DMS53 treated with DMSO at 0.1 percent for 48 hours (cell line): ENCODE results near the gene EIF3M.
"Not testable (repeated sequence)": the region's sequence is repeated elsewhere in the genome, so short reads cannot be mapped to it uniquely, and the experiment has no call there.

Source experiments
- DNase-seq: peaks from one replicate; lab custom pipeline; 2025; ENCODE audit not compliant: unreplicated experiment; lab: John Stamatoyannopoulos, UW

The EIF3M gene

GRCh38 chr11:32596114-32596513 is 12.5 kb downstream of the EIF3M start:
- not testable (repeated sequence) for DNase-seq

GRCh38 chr11:32597921-32598320 is 14.3 kb downstream of the EIF3M start:
- no peak for DNase-seq

GRCh38 chr11:32602657-32603415 is 19.2 kb downstream of the EIF3M start:
- DNase-seq = no peak

GRCh38 chr11:32606220-32606619 is 22.6 kb downstream of the EIF3M start:
- no peak for DNase-seq

GRCh38 chr11:32608826-32609225 is 25.2 kb downstream of the EIF3M start:
- not testable (repeated sequence) for DNase-seq

GRCh38 chr11:32610797-32611352 is 27.2 kb downstream of the EIF3M start:
- DNase-seq = no peak

DNA sequence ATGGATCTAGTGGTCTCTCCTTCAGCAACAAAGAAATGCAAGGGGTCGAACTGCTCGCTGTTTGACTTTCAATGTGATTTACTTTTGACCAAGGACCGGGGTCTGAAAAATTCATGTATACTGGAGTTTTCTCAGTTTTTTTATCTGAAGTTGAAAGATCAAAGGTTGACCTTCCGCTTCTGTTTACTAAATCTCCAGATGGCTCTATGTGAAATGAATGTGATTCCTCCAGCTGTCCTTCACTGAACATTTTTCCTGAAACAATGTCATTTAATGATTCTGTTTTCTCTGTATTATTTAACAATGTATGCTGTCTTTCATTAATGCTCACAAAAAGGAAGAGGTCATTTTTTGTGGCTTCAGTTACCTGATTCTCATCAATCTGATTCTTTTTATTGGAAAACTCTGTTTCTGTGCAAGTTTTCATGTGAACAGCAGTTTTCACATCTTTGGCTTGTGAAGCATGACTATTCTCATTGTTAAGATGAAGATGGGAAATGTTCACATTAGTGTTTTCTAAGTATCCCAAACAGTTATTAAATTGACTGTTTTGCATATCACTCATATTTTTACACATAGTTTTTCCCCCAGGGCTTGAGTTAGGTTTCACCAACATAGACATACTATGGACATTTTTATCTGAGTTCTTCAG is 30.0 kb downstream of the EIF3M start:
- DNase-seq = no peak

GRCh38 chr11:32615422-32615821 is 31.8 kb downstream of the EIF3M start:
- no peak for DNase-seq

- no peak for DNase-seq
Observed at GRCh38 chr11:32616903-32617302, 33.3 kb downstream of the EIF3M start.

DNA sequence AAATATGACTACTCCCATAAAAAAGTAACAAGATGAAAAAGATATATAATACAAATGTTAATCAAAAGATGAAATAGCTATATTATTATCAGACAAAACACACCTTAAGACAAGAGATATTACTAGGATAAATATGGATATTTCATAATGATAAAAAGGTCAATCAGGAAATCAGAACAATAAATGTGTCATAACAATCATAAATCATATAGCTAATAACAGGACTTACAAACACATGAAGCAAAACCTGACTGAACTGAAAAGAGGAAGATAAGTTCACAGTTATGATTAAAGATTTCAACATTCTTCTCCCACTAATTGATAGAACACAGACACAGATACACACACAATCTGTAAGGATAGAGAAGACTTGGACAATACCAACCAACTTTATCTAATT is 47.2 kb downstream of the EIF3M start:
- DNase-seq = no peak

DNA sequence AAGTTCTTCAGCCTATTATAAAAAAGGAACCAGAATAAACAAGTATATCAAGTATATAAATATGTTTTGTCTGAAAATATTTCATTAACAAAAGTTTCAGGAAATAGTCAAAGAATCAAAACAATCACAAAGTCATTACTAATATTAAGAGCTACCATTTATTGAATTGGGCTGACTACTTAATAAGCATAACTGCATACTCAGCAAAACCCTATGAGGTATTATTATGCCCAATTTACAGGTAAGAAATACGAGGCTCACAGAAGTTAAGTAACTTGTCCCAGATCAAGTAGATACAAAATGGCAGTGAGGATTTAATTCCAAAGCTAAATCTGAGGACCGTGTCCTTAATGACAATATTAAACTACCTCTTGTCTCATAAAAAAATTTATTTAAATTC is 52.2 kb downstream of the EIF3M start:
- DNase-seq = no peak

DNA sequence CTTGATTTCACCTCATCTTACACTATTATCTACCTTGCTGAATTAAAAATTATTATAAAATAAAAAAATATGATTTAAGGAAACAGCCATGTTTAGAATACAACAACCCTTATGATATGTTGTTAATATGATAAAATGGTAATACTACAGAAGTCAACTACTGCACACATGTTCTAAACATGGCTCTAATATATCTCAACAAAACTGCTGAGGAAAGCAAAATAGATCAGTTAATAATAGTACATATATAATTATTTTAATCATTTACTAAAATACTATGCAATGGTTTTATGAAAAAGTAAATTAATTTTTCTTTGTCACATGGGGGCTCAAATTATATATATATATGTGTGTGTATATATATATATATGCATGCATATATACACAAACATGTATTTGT is 57.7 kb downstream of the EIF3M start:
- DNase-seq = no peak

- DNase-seq = no peak
Observed at GRCh38 chr11:32643526-32643925, 59.9 kb downstream of the EIF3M start.
